H9 (cell line): ENCODE results near the gene RPRD1B. TPM values are rescaled to one million over a fixed set of nuclear protein-coding genes. Genes with fewer than 3 reads are reported as not detected.

Source experiments
- DNase-seq: peaks from one replicate; pipeline ENCODE4 v3.0.0-alpha.2; 2017
- H2AFZ ChIP-seq: one replicate; pipeline ENCODE4 v1.6.1; 2013; ENCODE audit warnings: mild to moderate bottlenecking, low read length, control low read depth, moderate library complexity
- H2AK5ac ChIP-seq: 2 replicates; pipeline ENCODE4 v1.6.1; 2013; ENCODE audit warnings: low read length, control low read depth, mixed read lengths; ENCODE audit not compliant: insufficient read length
- H2BK120ac ChIP-seq: one replicate; pipeline ENCODE4 v1.6.1; 2013; ENCODE audit warnings: low read depth, mild to moderate bottlenecking, low read length, control low read depth, inconsistent platforms; ENCODE audit not compliant: poor library complexity, severe bottlenecking
- H2BK12ac ChIP-seq: 2 replicates; pipeline ENCODE4 v1.6.1; 2013; ENCODE audit warnings: low read length, control low read depth, mixed read lengths, low read depth; ENCODE audit not compliant: insufficient read length
- H2BK15ac ChIP-seq: 2 replicates; pipeline ENCODE4 v1.6.1; 2013; ENCODE audit warnings: low read depth, low read length, control low read depth
- H2BK20ac ChIP-seq: one replicate; pipeline ENCODE4 v1.6.1; 2013; ENCODE audit warnings: low read depth, mild to moderate bottlenecking, low read length, control low read depth, inconsistent platforms; ENCODE audit not compliant: poor library complexity, severe bottlenecking
- H2BK5ac ChIP-seq: 2 replicates; pipeline ENCODE4 v1.6.1; 2013; ENCODE audit warnings: low read length, control low read depth, mixed read lengths; ENCODE audit not compliant: insufficient read length
- H3K14ac ChIP-seq: 2 replicates; pipeline ENCODE4 v1.6.1; 2013; ENCODE audit warnings: low read length, control low read depth; ENCODE audit not compliant: insufficient read depth
- H3K18ac ChIP-seq: 2 replicates; pipeline ENCODE4 v1.6.1; 2013; ENCODE audit warnings: low read depth, mild to moderate bottlenecking, mixed read lengths, low read length, control low read depth; ENCODE audit not compliant: insufficient read length
- H3K23ac ChIP-seq: 2 replicates; pipeline ENCODE4 v1.6.1; 2013; ENCODE audit warnings: low read length, control low read depth, mixed read lengths, low read depth; ENCODE audit not compliant: insufficient read length
- H3K23me2 ChIP-seq: 2 replicates; pipeline ENCODE4 v1.6.1; 2013; ENCODE audit warnings: low read depth, mild to moderate bottlenecking, mixed read lengths, low read length, control low read depth; ENCODE audit not compliant: insufficient read length, poor library complexity, severe bottlenecking
- H3K27ac ChIP-seq: 2 replicates; pipeline ENCODE4 v1.5.1; 2013; ENCODE audit warnings: low read length, control low read depth, mixed read lengths, low read depth; ENCODE audit not compliant: insufficient read length
- H3K27me3 ChIP-seq: 2 replicates; pipeline ENCODE4 v1.6.1; 2013; ENCODE audit warnings: low read length, control low read depth, inconsistent platforms; ENCODE audit not compliant: insufficient read depth
- H3K4ac ChIP-seq: 2 replicates; pipeline ENCODE4 v1.6.1; 2013; ENCODE audit warnings: low read depth, mild to moderate bottlenecking, control low read depth, inconsistent platforms, low read length, moderate library complexity
- H3K4me1 ChIP-seq: 2 replicates; pipeline ENCODE4 v1.6.1; 2013; ENCODE audit warnings: low read length, control low read depth, inconsistent platforms; ENCODE audit not compliant: insufficient read depth
- H3K4me2 ChIP-seq: 2 replicates; pipeline ENCODE4 v1.6.1; 2013; ENCODE audit warnings: low read length, control low read depth, mixed read lengths; ENCODE audit not compliant: insufficient read length, insufficient read depth
- H3K56ac ChIP-seq: 2 replicates; pipeline ENCODE4 v1.6.1; 2013; ENCODE audit warnings: low read depth, mild to moderate bottlenecking, mixed read lengths, low read length, control low read depth; ENCODE audit not compliant: insufficient read length
- H3K79me1 ChIP-seq: 2 replicates; pipeline ENCODE4 v1.6.1; 2013; ENCODE audit warnings: low read depth, mild to moderate bottlenecking, moderate library complexity, low read length, control low read depth, inconsistent platforms; ENCODE audit not compliant: insufficient read depth, poor library complexity, severe bottlenecking
- H3K79me2 ChIP-seq: 2 replicates; pipeline ENCODE4 v1.6.1; 2013; ENCODE audit warnings: low read length, control low read depth, inconsistent platforms; ENCODE audit not compliant: insufficient read depth
- H3K9ac ChIP-seq: 2 replicates; pipeline ENCODE4 v1.6.1; 2013; ENCODE audit warnings: low read length, control low read depth, mixed read lengths; ENCODE audit not compliant: insufficient read length; ENCODE audit errors: extremely low read depth
- H3K9me3 ChIP-seq: one replicate; pipeline ENCODE4 v1.6.1; 2013; ENCODE audit warnings: low read depth, low read length, inconsistent platforms; ENCODE audit not compliant: control insufficient read depth
- H3T11ph ChIP-seq: one replicate; pipeline ENCODE4 v1.6.1; 2013; ENCODE audit warnings: mild to moderate bottlenecking, low read length, control low read depth, inconsistent platforms
- H4K20me1 ChIP-seq: one replicate; pipeline ENCODE4 v1.6.1; 2013; ENCODE audit not compliant: control insufficient read depth, insufficient read length, insufficient read depth
- H4K5ac ChIP-seq: 2 replicates; pipeline ENCODE4 v1.6.1; 2013; ENCODE audit warnings: low read depth, mild to moderate bottlenecking, mixed read lengths, low read length, control low read depth; ENCODE audit not compliant: insufficient read length
- H4K8ac ChIP-seq: replicated peaks from 2 replicates; pipeline ENCODE4 v1.6.1; 2013; ENCODE audit warnings: low read length, control low read depth, mixed read lengths, low read depth; ENCODE audit not compliant: insufficient read length
- H4K91ac ChIP-seq: 2 replicates; pipeline ENCODE4 v1.6.1; 2013; ENCODE audit warnings: low read depth, mild to moderate bottlenecking, moderate library complexity, mixed read lengths, low read length, control low read depth; ENCODE audit not compliant: insufficient read length
- H3K27ac Mint-ChIP-seq, 3 experiments: 2 replicates in 2 of 3; 3 replicates in 1 of 3; pipeline ENCODE4 v1.8.0; 2020 to 2021; ENCODE audit warnings: mixed read lengths in 3 of 3, mild to moderate bottlenecking in 1 of 3, moderate library complexity in 1 of 3
- H3K27me3 Mint-ChIP-seq: 2 replicates; pipeline ENCODE4 v1.8.0; 2021; ENCODE audit warnings: low read depth, mild to moderate bottlenecking, moderate library complexity, mixed read lengths
- H3K36me3 Mint-ChIP-seq, 3 experiments: 2 replicates in 2 of 3; 3 replicates in 1 of 3; pipeline ENCODE4 v1.8.0; 2020 to 2021; ENCODE audit warnings: low read depth in 3 of 3, mixed read lengths in 3 of 3; ENCODE audit not compliant: insufficient read depth in 1 of 3
- H3K4me1 Mint-ChIP-seq, 2 experiments: 2 replicates each; pipeline ENCODE4 v1.8.0; 2020; ENCODE audit warnings: mixed read lengths in 2 of 2
- H3K4me3 Mint-ChIP-seq, 2 experiments: 2 replicates in 1 of 2; 3 replicates in 1 of 2; pipeline ENCODE4 v1.8.0; 2020 to 2021; ENCODE audit warnings: mild to moderate bottlenecking in 2 of 2, mixed read lengths in 2 of 2, moderate library complexity in 1 of 2
- H3K9me3 Mint-ChIP-seq, 2 experiments: 2 replicates in 1 of 2; 3 replicates in 1 of 2; pipeline ENCODE4 v1.8.0; 2020; ENCODE audit warnings: mild to moderate bottlenecking in 2 of 2, mixed read lengths in 2 of 2, moderate library complexity in 1 of 2
- whole genome bisulfite sequencing: extraction: QIAGEN DNeasy Blood & Tissue Kit; methylation state at CpG from one replicate; pipeline ENCODE4 v1.1.7; 2013; ENCODE audit warnings: missing lambda C conversion rate, low lambda C conversion rate, mixed read lengths; ENCODE audit not compliant: insufficient read length; ENCODE audit errors: extremely low coverage; 5-methylcytosine and 5-hydroxymethylcytosine counted together
- total RNA-seq: library from RNA; stranded (reverse); gene quantifications from 2 replicates; pipeline ENCODE4 v1.2.1, GENCODE V29; 2021
- TF ChIP-seq, protein P1 (sequence below): fragments of 200-600 bp; sonication (generic); conservative IDR thresholded peaks from 3 replicates; pipeline ENCODE4 v1.8.0; 2021; ENCODE audit warnings: antibody characterized with exemption, mild to moderate bottlenecking

The RPRD1B gene
- total RNA-seq, 1 experiment from 2014 or later, result 34.3 TPM

DNA sequence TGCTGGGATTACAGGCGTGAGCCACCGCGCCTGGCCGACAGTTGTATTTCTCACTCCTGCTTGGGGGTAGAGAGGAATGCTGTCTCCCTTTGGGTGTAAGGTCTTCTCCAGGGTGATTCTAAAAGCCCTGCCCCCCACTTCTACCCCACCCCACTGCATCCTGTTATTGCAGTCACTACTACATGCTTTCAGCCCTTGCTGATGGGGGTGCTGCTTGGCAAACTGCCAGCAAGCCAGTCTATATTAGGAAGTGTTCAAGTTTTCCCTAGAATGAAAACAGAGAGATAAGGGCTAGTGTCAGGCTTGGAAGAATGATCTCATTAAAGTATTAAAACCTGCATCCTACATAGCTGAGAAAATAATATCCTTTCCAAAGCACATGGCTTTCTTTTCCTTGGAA is 31.6 kb upstream of the RPRD1B start:
- Histone ChIP-seq H3K4me2 (no peak overlapping the region), H2AK5ac (no peak overlapping the region), H3K14ac (no peak overlapping the region), H2BK12ac (no peak overlapping the region), H3T11ph (no peak overlapping the region), H4K8ac (no peak overlapping the region), H3K23ac (no peak overlapping the region), H3K27ac (no peak overlapping the region), H3K18ac (no peak overlapping the region), H2BK5ac (no peak overlapping the region), H3K27me3 (no peaks in the 10 kb centered on the region), H2BK20ac (no peak overlapping the region), H4K91ac (no peak overlapping the region), H2BK15ac (no peak overlapping the region), H2AFZ (no peak overlapping the region), H4K5ac (no peak overlapping the region), H3K79me1 (no peaks in the 10 kb centered on the region), H2BK120ac (no peak overlapping the region), H3K56ac (no peak overlapping the region), H4K20me1 (no peaks in the 10 kb centered on the region), H3K9ac (no peak overlapping the region), H3K23me2 (no peaks in the 10 kb centered on the region), H3K4me1 (no peaks in the 10 kb centered on the region), H3K79me2 (no peaks in the 10 kb centered on the region), H3K9me3 (no peaks in the 10 kb centered on the region), H3K4ac (no peak overlapping the region)
- TF ChIP-seq, protein P1, sequence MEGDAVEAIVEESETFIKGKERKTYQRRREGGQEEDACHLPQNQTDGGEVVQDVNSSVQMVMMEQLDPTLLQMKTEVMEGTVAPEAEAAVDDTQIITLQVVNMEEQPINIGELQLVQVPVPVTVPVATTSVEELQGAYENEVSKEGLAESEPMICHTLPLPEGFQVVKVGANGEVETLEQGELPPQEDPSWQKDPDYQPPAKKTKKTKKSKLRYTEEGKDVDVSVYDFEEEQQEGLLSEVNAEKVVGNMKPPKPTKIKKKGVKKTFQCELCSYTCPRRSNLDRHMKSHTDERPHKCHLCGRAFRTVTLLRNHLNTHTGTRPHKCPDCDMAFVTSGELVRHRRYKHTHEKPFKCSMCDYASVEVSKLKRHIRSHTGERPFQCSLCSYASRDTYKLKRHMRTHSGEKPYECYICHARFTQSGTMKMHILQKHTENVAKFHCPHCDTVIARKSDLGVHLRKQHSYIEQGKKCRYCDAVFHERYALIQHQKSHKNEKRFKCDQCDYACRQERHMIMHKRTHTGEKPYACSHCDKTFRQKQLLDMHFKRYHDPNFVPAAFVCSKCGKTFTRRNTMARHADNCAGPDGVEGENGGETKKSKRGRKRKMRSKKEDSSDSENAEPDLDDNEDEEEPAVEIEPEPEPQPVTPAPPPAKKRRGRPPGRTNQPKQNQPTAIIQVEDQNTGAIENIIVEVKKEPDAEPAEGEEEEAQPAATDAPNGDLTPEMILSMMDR, result no peak
- H3K9me3 Mint-ChIP-seq, result no peaks in the 10 kb centered on the region
- H3K4me3 Mint-ChIP-seq, result no peak overlapping the region
- H3K27ac Mint-ChIP-seq, result no peak overlapping the region
- H3K4me1 Mint-ChIP-seq, result no peaks in the 10 kb centered on the region
- no CpG with 5 or more reads among the region's 4 CpGs for WGBS
- DNase-seq, result no peak
- peaks cover 14 to 62% (median 57%) of the 10 kb centered on the region in 3 experiments; a peak in 6 of 7 replicates for H3K36me3 Mint-ChIP-seq
- no peaks in the 10 kb centered on the region for H3K27me3 Mint-ChIP-seq
